Measurements from ENCODE around the gene CD34.

GRCh38 chr1:207951652-207952051 lies 40.7 kb upstream of the CD34 start:
- no peak for TF ChIP-seq EZH2 (IDR thresholded peaks at IDR 0.05; ENCODE audit: insufficient read depth, poor library complexity, severe bottlenecking)
- TF ChIP-seq EZH2phosphoT487 (IDR thresholded peaks at IDR 0.05; ENCODE audit: insufficient read depth, low read depth), result no peak
